ENCODE measurements around the gene SGIP1. TPM values are rescaled to one million over a fixed set of nuclear protein-coding genes. Genes with fewer than 3 reads are reported as not detected.

The SGIP1 gene
- total RNA-seq, 1 experiment from 2014 or later, result not detected

GRCh38 chr1:66563094-66563800, 29.3 kb downstream of the SGIP1 start:
- no peak overlapping the region for H3K4me3 Mint-ChIP-seq (ENCODE audit: low read depth, unreplicated experiment)
- BruUV-seq (replicated peaks), result no TSS peak
- TF ChIP-seq CTCF (IDR thresholded peaks at IDR 0.05; ENCODE audit: unreplicated experiment), result no peak
- DNase-seq, result peak; percentile 18
- peaks cover 7% of the 10 kb centered on the region for H3K9me3 Mint-ChIP-seq (ENCODE audit: low read depth, unreplicated experiment)
- H3K36me3 Mint-ChIP-seq (ENCODE audit: insufficient read depth, unreplicated experiment), result peaks cover 19% of the 10 kb centered on the region
- peak overlapping the region; percentile 92 for H3K27ac Mint-ChIP-seq (ENCODE audit: unreplicated experiment)
- CTCF ChIA-PET, result no interaction called here
- intact Hi-C loops (cut with micrococcal nuclease; ENCODE audit: unreplicated experiment), result no loop called here
- H3K27me3 Mint-ChIP-seq (ENCODE audit: unreplicated experiment), result no peaks in the 10 kb centered on the region
- H3K4me1 Mint-ChIP-seq (ENCODE audit: low read depth, unreplicated experiment), result peaks cover 29% of the 10 kb centered on the region

DNA sequence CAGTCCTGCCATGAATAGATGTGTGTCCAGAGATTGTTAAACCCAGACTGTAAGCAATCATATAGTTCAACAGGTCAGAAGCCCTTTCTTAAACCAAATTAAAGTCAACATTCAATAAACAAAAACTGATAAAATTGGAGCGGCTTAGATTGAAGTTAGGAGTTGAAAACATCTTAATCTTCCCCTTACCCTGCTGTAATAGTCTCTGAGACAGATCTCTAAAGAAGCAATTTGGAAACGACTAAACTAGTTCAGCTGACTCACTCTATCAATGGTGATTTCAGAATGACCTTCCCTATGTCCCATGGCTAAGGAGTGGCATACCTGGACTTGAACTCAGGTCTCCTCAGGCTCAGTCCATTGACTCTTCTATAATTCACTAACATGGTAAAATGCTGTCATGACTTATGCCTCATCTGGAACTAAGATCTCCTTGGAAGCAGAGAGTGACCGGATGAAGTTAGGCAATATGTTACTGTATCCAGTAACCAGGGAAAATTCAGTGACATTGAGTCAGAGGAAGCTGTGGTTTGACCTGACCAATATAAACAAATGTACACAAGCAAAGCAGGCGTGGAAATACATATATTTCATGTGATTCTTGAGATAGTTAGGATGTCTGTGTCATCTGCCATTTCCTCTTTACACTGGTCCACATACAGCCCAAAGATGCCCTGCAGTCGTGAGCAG, 30.1 kb downstream of the SGIP1 start:
- intact Hi-C loops (cut with micrococcal nuclease; ENCODE audit: unreplicated experiment), result no loop called here

DNA sequence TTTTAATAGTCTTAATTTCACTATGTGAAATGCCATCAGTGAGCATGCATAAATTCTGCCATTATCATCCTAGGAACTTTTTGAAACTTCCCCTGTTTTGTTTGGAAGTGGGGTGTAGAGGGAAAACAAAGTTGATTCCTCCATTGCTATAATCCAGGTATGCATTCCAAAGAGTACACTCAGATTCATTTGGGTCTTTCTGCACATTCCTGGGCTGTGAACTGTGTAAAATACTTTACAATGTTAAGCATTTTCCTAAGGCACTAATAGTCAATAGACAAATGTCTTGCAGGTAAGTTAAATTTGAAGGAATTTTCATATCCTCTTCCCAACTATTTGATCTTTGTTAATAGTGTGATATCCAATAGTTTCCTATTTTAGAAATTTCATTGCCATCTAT, 36.2 kb downstream of the SGIP1 start:
- no peaks in the 10 kb centered on the region for H3K36me3 Mint-ChIP-seq (ENCODE audit: insufficient read depth, unreplicated experiment)
- intact Hi-C loops (cut with micrococcal nuclease; ENCODE audit: unreplicated experiment), result no loop called here
- no TSS peak for BruUV-seq (replicated peaks)
- H3K27ac Mint-ChIP-seq (ENCODE audit: unreplicated experiment), result no peak overlapping the region
- TF ChIP-seq CTCF (IDR thresholded peaks at IDR 0.05; ENCODE audit: unreplicated experiment), result no peak
- H3K27me3 Mint-ChIP-seq (ENCODE audit: unreplicated experiment), result no peaks in the 10 kb centered on the region
- H3K4me3 Mint-ChIP-seq (ENCODE audit: low read depth, unreplicated experiment), result no peak overlapping the region
- H3K4me1 Mint-ChIP-seq (ENCODE audit: low read depth, unreplicated experiment), result peaks cover 8% of the 10 kb centered on the region
- H3K9me3 Mint-ChIP-seq (ENCODE audit: low read depth, unreplicated experiment), result peaks cover 8% of the 10 kb centered on the region
- CTCF ChIA-PET, result no interaction called here
- DNase-seq, result no peak

More for the DNA sequence above, 30.1 kb downstream of the SGIP1 start:
- no peak for TF ChIP-seq CTCF (IDR thresholded peaks at IDR 0.05; ENCODE audit: unreplicated experiment)
- Mint-ChIP-seq H3K9me3 (ENCODE audit: low read depth, unreplicated experiment) (peaks cover 8% of the 10 kb centered on the region), H3K4me3 (ENCODE audit: low read depth, unreplicated experiment) (no peak overlapping the region), H3K4me1 (ENCODE audit: low read depth, unreplicated experiment) (peaks cover 29% of the 10 kb centered on the region), H3K36me3 (ENCODE audit: insufficient read depth, unreplicated experiment) (peaks cover 19% of the 10 kb centered on the region), H3K27ac (ENCODE audit: unreplicated experiment) (peak overlapping the region; percentile 92), H3K27me3 (ENCODE audit: unreplicated experiment) (no peaks in the 10 kb centered on the region)
- peak; percentile 32 for DNase-seq
- CTCF ChIA-PET, result no interaction called here
- BruUV-seq (replicated peaks), result no TSS peak

DNA sequence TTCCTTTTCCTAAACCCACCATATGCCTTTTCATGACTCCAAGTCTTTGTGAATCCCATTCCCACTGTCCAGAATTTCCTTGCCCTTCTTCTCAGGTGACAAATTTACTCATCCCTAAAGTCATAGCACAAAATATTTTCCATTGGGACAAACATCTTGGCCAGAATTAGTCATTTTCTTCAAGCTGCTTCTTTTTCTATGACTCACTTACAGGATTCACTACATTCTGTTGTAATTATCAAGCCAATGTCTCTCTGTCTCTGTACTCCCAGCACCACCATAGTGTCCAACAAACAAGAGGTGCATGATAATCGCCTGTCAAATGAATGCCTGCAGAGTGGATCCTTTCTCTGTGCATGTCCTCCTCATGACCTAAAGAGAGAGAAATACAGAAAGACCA, 37.8 kb downstream of the SGIP1 start:
- H3K4me3 Mint-ChIP-seq (ENCODE audit: low read depth, unreplicated experiment), result no peak overlapping the region
- intact Hi-C loops (cut with micrococcal nuclease; ENCODE audit: unreplicated experiment), result no loop called here
- TF ChIP-seq CTCF (IDR thresholded peaks at IDR 0.05; ENCODE audit: unreplicated experiment), result no peak
- H3K27ac Mint-ChIP-seq (ENCODE audit: unreplicated experiment), result no peak overlapping the region
- H3K9me3 Mint-ChIP-seq (ENCODE audit: low read depth, unreplicated experiment), result peaks cover 8% of the 10 kb centered on the region
- no peak for DNase-seq
- CTCF ChIA-PET, result no interaction called here
- H3K27me3 Mint-ChIP-seq (ENCODE audit: unreplicated experiment), result no peaks in the 10 kb centered on the region
- no peaks in the 10 kb centered on the region for H3K36me3 Mint-ChIP-seq (ENCODE audit: insufficient read depth, unreplicated experiment)
- BruUV-seq (replicated peaks), result no TSS peak
- peaks cover 17% of the 10 kb centered on the region for H3K4me1 Mint-ChIP-seq (ENCODE audit: low read depth, unreplicated experiment)
